ENCODE results near the gene NDUFB10. TPM values are rescaled to one million over a fixed set of nuclear protein-coding genes. Genes with fewer than 3 reads are reported as not detected.

Gene NDUFB10
- total and polyA plus RNA-seq, 2 donors = 71.2 to 308 TPM

GRCh38 chr16:1976951-1977874, 17.9 kb downstream of the NDUFB10 start:
- DNase-seq (ENCODE audit: extremely low spot score) = no peak
- 91% methylated on average over 33 of the region's 33 CpGs for WGBS
- Histone ChIP-seq H3K27ac (ENCODE audit: low read depth) (no peak overlapping the region), H3K4me3 (ENCODE audit: low read depth, low read length) (no peak overlapping the region), H3K4me1 (ENCODE audit: insufficient read depth) (no peaks in the 10 kb centered on the region), H3K36me3 (ENCODE audit: insufficient read depth) (peaks cover 10% of the 10 kb centered on the region)

DNA sequence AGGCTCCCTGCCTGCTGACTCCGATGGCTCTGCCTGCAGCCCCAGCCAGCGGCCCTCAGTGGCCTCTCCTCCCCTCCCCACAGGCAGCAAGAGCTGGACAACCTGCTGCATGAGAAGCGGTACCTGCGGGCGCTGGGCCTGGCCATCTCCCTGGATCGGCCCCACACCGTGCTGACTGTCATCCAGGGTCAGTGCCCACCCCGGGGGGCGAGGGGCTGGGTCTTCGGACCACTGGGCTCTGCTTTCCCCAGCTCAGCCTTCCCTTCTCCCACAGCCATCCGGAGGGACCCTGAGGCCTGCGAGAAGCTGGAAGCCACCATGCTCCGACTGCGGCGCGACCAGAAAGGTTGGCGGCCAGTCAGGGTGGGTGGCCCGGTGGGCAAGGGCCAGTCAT, 18.5 kb downstream of the NDUFB10 start:
- H3K36me3 ChIP-seq (ENCODE audit: insufficient read depth) = peaks cover 10% of the 10 kb centered on the region
- H3K27ac ChIP-seq (ENCODE audit: low read depth) = no peak overlapping the region
- WGBS = 94% methylated on average over 18 of the region's 18 CpGs
- no peaks in the 10 kb centered on the region for H3K4me1 ChIP-seq (ENCODE audit: insufficient read depth)
- H3K4me3 ChIP-seq (ENCODE audit: low read depth, low read length) = no peak overlapping the region
- no peak for DNase-seq (ENCODE audit: extremely low spot score)

DNA sequence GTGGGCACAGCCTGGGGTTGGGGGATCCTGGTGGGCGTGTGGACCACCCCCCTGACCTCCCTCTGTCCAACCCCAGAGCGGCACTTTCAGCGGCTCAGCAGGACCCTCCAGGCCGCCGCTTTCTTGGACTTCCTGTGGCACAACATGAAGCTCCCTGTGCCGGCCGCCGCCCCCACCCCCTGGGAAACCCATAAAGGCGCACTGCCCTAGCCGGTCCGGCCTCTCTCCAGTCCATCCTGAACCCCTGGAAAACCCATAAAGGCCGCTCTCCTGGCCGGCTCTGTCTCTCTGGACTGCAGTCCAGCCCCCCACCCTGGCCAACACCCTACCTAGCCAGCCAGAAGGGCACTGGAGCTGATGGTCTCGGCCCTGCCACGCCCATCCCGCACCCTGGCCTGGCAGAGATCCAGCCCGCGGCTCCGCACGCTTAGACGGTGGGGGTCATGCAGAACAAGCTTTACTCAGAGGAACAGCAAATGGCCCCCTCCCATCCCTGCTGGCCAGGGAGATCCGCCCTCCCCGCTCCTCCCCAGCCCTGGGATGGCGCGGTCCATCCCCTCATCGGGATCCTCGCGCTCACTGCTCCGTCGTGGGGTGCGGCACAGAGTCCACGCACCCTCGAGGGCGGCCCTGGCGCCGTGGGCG, 19.3 kb downstream of the NDUFB10 start:
- Histone ChIP-seq H3K4me3 (ENCODE audit: low read depth, low read length) (no peak overlapping the region), H3K4me1 (ENCODE audit: insufficient read depth) (no peaks in the 10 kb centered on the region), H3K36me3 (ENCODE audit: insufficient read depth) (peaks cover 10% of the 10 kb centered on the region), H3K27ac (ENCODE audit: low read depth) (no peak overlapping the region)
- 72% methylated on average over 37 of the region's 37 CpGs for WGBS
- no peak for DNase-seq (ENCODE audit: extremely low spot score)

DNA sequence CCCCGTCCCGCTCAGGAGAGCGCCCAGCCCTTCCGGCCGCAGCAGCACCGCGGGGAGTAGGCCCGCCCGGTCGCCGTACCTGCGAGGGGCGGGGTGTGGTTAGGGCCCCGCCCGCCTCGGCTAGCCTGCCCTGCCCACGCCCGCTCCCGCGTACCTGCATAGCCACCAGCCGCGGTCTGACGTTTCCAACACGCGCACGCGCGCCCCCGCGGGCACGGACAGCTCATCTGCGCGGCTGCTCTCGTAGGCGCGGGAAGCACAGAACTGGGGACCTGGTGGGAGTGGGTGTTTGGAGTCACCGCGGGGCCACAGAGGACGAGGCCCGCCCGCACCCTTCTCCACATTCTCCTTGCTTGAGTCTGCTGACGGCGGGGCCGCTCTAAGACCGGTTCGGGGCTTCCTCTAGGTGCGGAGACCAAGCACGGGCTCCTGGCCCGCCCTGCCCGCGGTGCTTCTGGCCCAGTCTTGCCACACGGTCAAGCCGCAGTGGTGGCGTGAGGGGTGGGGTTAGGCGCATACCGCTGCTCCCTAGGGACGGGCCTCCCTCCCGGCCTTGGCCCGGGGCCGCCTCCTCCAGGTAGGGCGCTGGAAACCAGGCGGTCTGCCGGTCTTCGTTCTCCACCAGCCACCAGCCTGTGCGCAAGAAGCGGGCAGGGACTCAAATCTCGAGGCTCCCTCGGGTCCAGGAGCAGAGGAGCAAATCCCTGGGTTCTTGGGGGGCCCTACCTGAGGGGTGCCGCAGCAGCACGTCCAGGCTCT, 20.1 kb downstream of the NDUFB10 start:
- DNase-seq (ENCODE audit: extremely low spot score) = no peak
- Histone ChIP-seq H3K4me1 (ENCODE audit: insufficient read depth) (no peaks in the 10 kb centered on the region), H3K36me3 (ENCODE audit: insufficient read depth) (peaks cover 9% of the 10 kb centered on the region), H3K27ac (ENCODE audit: low read depth) (no peak overlapping the region), H3K4me3 (ENCODE audit: low read depth, low read length) (no peak overlapping the region)
- 21% methylated on average over 70 of the region's 70 CpGs for WGBS

- 4% methylated on average over 53 of the region's 53 CpGs for WGBS
- DNase-seq (ENCODE audit: extremely low spot score) = no peak
- no peak overlapping the region for H3K4me3 ChIP-seq (ENCODE audit: low read depth, low read length)
- peaks cover 6% of the 10 kb centered on the region for H3K36me3 ChIP-seq (ENCODE audit: insufficient read depth)
- H3K27ac ChIP-seq (ENCODE audit: low read depth) = no peak overlapping the region
- no peaks in the 10 kb centered on the region for H3K4me1 ChIP-seq (ENCODE audit: insufficient read depth)
These were observed 20.9 kb downstream of the NDUFB10 start for GRCh38 chr16:1980030-1980769.

- Histone ChIP-seq H3K27ac (ENCODE audit: low read depth) (no peak overlapping the region), H3K4me3 (ENCODE audit: low read depth, low read length) (no peak overlapping the region), H3K36me3 (ENCODE audit: insufficient read depth) (peaks cover 8% of the 10 kb centered on the region), H3K4me1 (ENCODE audit: insufficient read depth) (no peaks in the 10 kb centered on the region)
- DNase-seq (ENCODE audit: extremely low spot score) = no peak
- WGBS = 20% methylated on average over 16 of the region's 16 CpGs
These were observed 21.4 kb downstream of the NDUFB10 start for GRCh38 chr16:1980770-1981087.

DNA sequence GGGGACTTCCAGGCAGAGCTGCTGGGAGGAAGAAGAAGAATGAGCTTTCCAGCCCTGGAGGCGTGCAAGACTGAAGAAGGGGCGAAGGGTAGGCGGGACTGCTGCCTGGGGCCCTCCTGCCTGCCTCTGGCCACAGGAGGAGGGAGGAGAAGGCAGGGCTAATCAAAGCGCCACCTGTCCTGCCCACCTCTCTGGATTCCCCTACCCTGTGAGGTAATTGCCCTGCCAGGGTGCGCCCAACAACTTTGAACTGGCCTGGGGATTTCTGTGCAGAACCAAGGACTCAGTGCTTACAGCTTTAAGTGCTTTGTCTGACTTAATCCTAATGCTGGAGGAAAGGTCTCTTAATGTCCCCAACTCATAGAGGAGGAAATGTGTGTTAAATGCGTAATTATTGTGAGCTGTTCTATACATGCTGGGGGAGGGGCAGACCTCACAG, 22.1 kb downstream of the NDUFB10 start, which contains the start of gene NOXO1:
NOXO1 (minus strand) TSS at position 72 of the 439 bp plus-strand sequence. CDS start 290 bp downstream, outside the sequence.
- no peak within 1 kb of the TSS for H3K27ac ChIP-seq (ENCODE audit: low read depth)
- DNase-seq (ENCODE audit: extremely low spot score) = no peak
- peaks cover 5% of the 10 kb centered on the region for H3K36me3 ChIP-seq (ENCODE audit: insufficient read depth)
- H3K4me3 ChIP-seq (ENCODE audit: low read depth, low read length) = no peak within 1 kb of the TSS
- WGBS = 28% methylated on average over 6 of the region's 6 CpGs
- H3K4me1 ChIP-seq (ENCODE audit: insufficient read depth) = no peaks in the 10 kb centered on the region

DNA sequence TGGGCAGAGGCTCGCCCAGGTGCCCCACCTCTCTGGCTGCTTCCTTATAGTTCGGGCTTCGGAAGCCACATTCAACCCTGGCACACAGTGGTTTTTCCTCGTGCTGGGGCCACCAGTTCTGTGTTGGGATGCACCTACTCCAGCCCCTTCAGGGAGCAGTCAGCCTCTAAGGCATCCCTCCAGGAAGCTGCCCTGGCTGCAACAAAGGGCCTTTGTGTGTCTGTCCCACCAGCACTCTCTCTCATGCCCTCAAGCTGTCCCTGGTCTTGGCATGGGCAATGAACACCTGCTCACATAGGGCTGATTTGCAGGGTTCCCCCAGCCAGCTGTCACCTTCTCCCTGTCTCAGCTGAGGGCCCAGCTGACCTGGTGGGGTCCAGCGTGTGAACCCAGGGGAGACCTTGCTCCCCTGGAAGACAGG, 22.7 kb downstream of the NDUFB10 start:
- DNase-seq (ENCODE audit: extremely low spot score) = no peak
- Histone ChIP-seq H3K27ac (ENCODE audit: low read depth) (no peak overlapping the region), H3K4me1 (ENCODE audit: insufficient read depth) (no peaks in the 10 kb centered on the region), H3K4me3 (ENCODE audit: low read depth, low read length) (no peak overlapping the region), H3K36me3 (ENCODE audit: insufficient read depth) (peaks cover 6% of the 10 kb centered on the region)
- 59% methylated on average over 5 of the region's 5 CpGs for WGBS

- Histone ChIP-seq H3K4me3 (ENCODE audit: low read depth, low read length) (peak overlapping the region; percentile 76), H3K36me3 (ENCODE audit: insufficient read depth) (peaks cover 5% of the 10 kb centered on the region), H3K27ac (ENCODE audit: low read depth) (peak overlapping the region; percentile 59), H3K4me1 (ENCODE audit: insufficient read depth) (no peaks in the 10 kb centered on the region)
- WGBS = 21% methylated on average over 19 of the region's 19 CpGs
- no peak for DNase-seq (ENCODE audit: extremely low spot score)
These were observed 23.7 kb downstream of the NDUFB10 start for GRCh38 chr16:1982991-1983543.

- Histone ChIP-seq H3K27ac (ENCODE audit: low read depth) (peak within 1 kb of the TSS; percentile 59), H3K4me3 (ENCODE audit: low read depth, low read length) (peak within 1 kb of the TSS; percentile 76), H3K4me1 (ENCODE audit: insufficient read depth) (no peaks in the 10 kb centered on the region), H3K36me3 (ENCODE audit: insufficient read depth) (peaks cover 5% of the 10 kb centered on the region)
- DNase-seq (ENCODE audit: extremely low spot score) = no peak
- WGBS = under 1% methylated on average over 109 of the region's 109 CpGs
These were observed 24.4 kb downstream of the NDUFB10 start, which contains the start of gene GFER for GRCh38 chr16:1983544-1984346. GFER (plus strand) TSS chr16:1984193; CDS start chr16:1984219, 26 bp downstream.

GRCh38 chr16:1984347-1985225, 25.2 kb downstream of the NDUFB10 start:
- Histone ChIP-seq H3K4me1 (ENCODE audit: insufficient read depth) (no peaks in the 10 kb centered on the region), H3K36me3 (ENCODE audit: insufficient read depth) (peaks cover 5% of the 10 kb centered on the region), H3K4me3 (ENCODE audit: low read depth, low read length) (peak overlapping the region; percentile 76), H3K27ac (ENCODE audit: low read depth) (no peak overlapping the region)
- no peak for DNase-seq (ENCODE audit: extremely low spot score)
- WGBS = 10% methylated on average over 58 of the region's 58 CpGs

All from urinary bladder (tissue), 4 donors.